Vagina (tissue), 2 donors: ENCODE data around the gene IGSF3. TPM values are rescaled to one million over a fixed set of nuclear protein-coding genes. Genes with fewer than 3 reads are reported as not detected.

Experiments
- DNase-seq, 2 donors: peaks; one replicate each; pipeline ENCODE4 v3.0.0-alpha.2; 2017; ENCODE audit errors: extremely low spot score in 2 of 2
- H3K27ac ChIP-seq: fragments of 200-600 bp; sonication (generic); one replicate; pipeline ENCODE4 v1.5.1; 2019
- H3K27me3 ChIP-seq: fragments of 200-600 bp; sonication (generic); one replicate; pipeline ENCODE4 v1.5.1; 2019
- H3K36me3 ChIP-seq, 2 donors: fragments of 200-600 bp; sonication (generic); one replicate each; pipeline ENCODE4 v1.5.1; 2017 to 2019
- H3K4me1 ChIP-seq: fragments of 200-600 bp; sonication (generic); one replicate; pipeline ENCODE4 v1.5.1; 2019
- H3K4me3 ChIP-seq, 2 donors: fragments of 200-600 bp; sonication (generic); 1 replicate in 1 of 2; 2 replicates in 1 of 2; pipeline ENCODE4 v1.5.1; 2016 to 2019
- H3K9me3 ChIP-seq: fragments of 200-600 bp; sonication (generic); one replicate; pipeline ENCODE4 v1.5.1; 2019
- CTCF ChIP-seq, 3 experiments: fragments of 450-650 bp in 2 of 3; fragments of 200-600 bp in 1 of 3; sonication (generic) in 1 of 3; IDR thresholded peaks; one replicate each; pipeline ENCODE4 v1.5.1; 2017 to 2019; ENCODE audit warnings: antibody characterized with exemption in 3 of 3, mild to moderate bottlenecking in 2 of 3, moderate library complexity in 2 of 3
- POLR2A ChIP-seq, 2 donors: fragments of 450-650 bp; IDR thresholded peaks; one replicate each; pipeline ENCODE4 v1.6.1; 2017; ENCODE audit warnings: antibody characterized with exemption in 2 of 2, mild to moderate bottlenecking in 2 of 2, moderate library complexity in 2 of 2
- POLR2AphosphoS5 ChIP-seq, 2 donors: sonication (generic); formaldehyde crosslinking; IDR thresholded peaks; one replicate each; pipeline ENCODE4 v1.9.0; 2017; ENCODE audit warnings: antibody characterized with exemption in 2 of 2, mild to moderate bottlenecking in 2 of 2, low read depth in 1 of 2; ENCODE audit not compliant: insufficient read depth in 1 of 2
- intact Hi-C: fragments of 100-400 bp; cut with DNase I; formaldehyde crosslinking; loops from one replicate; pipeline ENCODE4 v1.15.1; 2023
- total RNA-seq: library from RNA; depleted of rRNA; stranded (reverse); fragments of >200 nt; gene quantifications from one replicate; pipeline ENCODE4 v1.2.3, GENCODE V29; 2016

The IGSF3 gene
- total RNA-seq, 1 donor from 2014 or later, result 38.5 TPM

- DNase-seq, result no peak
- no peak for TF ChIP-seq POLR2A (IDR thresholded peaks at IDR 0.05)
- TF ChIP-seq CTCF (IDR thresholded peaks at IDR 0.05), result no peak
- TF ChIP-seq POLR2AphosphoS5 (IDR thresholded peaks at IDR 0.05; ENCODE audit: insufficient read depth in 1 of 2, low read depth in 1 of 2), result no peak
- no peaks in the 10 kb centered on the region for H3K36me3 ChIP-seq
Measured at GRCh38 chr1:116578581-116578980, 89.0 kb downstream of the IGSF3 start.

GRCh38 chr1:116577759-116578314 lies 89.7 kb downstream of the IGSF3 start:
- DNase-seq, result no peak
- no peak overlapping the region for H3K27ac ChIP-seq
- intact Hi-C loops, result no loop called here
- no peak for TF ChIP-seq POLR2AphosphoS5 (IDR thresholded peaks at IDR 0.05; ENCODE audit: insufficient read depth in 1 of 2, low read depth in 1 of 2)
- no peak for TF ChIP-seq POLR2A (IDR thresholded peaks at IDR 0.05)
- no peak for TF ChIP-seq CTCF (IDR thresholded peaks at IDR 0.05)
- no peaks in the 10 kb centered on the region for H3K4me1 ChIP-seq
- H3K4me3 ChIP-seq, result no peak overlapping the region
- no peaks in the 10 kb centered on the region for H3K9me3 ChIP-seq
- H3K27me3 ChIP-seq, result no peaks in the 10 kb centered on the region
- H3K36me3 ChIP-seq, result no peaks in the 10 kb centered on the region

More at GRCh38 chr1:116578581-116578980, 89.0 kb downstream of the IGSF3 start:
- Histone ChIP-seq H3K4me3 (no peak overlapping the region), H3K9me3 (no peaks in the 10 kb centered on the region), H3K27ac (no peak overlapping the region), H3K4me1 (no peaks in the 10 kb centered on the region), H3K27me3 (no peaks in the 10 kb centered on the region)
- intact Hi-C loops, result no loop called here

DNA sequence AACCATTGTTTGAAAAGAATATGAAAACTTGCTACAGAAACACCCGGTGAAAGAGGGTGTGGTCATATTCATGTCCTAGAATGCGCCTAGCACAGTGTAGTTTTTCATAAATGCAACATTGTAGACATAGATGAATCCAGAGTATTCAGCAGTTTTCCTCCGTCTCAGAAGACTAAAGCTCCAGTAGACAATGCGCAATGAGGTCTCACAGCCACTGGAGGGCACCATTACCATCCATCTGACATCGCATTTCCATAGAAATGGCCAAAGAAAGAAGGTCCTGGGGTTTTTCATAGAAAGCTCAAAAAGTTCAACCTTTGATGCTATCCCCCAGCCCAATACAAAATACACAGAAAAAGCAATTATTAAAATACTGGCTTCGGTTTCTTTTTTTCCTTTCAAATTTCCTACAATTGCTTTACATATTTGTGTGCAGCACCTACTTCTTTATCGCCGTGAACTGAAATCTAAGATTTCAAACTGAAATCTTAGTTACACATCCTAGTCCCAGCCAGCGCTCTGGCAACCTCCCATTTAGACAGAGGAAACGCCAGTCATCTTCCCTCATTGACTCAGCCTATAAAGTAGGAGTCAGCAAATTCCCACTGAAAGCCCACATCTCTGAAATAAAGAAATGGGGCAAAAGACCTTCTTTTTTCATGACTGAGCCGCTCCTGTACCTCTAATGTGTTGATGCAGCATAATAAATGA lies 92.8 kb downstream of the IGSF3 start:
- H3K4me1 ChIP-seq, result peaks cover 13% of the 10 kb centered on the region
- no peak for TF ChIP-seq POLR2A (IDR thresholded peaks at IDR 0.05)
- TF ChIP-seq CTCF (IDR thresholded peaks at IDR 0.05), result peak; percentile 44 to 69 (median 67)
- no peak overlapping the region for H3K27ac ChIP-seq
- no peaks in the 10 kb centered on the region for H3K36me3 ChIP-seq
- intact Hi-C loops, result no loop called here
- no peaks in the 10 kb centered on the region for H3K27me3 ChIP-seq
- no peaks in the 10 kb centered on the region for H3K9me3 ChIP-seq
- H3K4me3 ChIP-seq, result no peak overlapping the region
- DNase-seq, result no peak

GRCh38 chr1:116573431-116574095 lies 94.0 kb downstream of the IGSF3 start:
- no peaks in the 10 kb centered on the region for H3K27me3 ChIP-seq
- no peaks in the 10 kb centered on the region for H3K36me3 ChIP-seq
- peaks cover 25% of the 10 kb centered on the region for H3K4me1 ChIP-seq
- no peaks in the 10 kb centered on the region for H3K9me3 ChIP-seq
- no peak overlapping the region for H3K4me3 ChIP-seq
- no peak for TF ChIP-seq CTCF (IDR thresholded peaks at IDR 0.05)
- no peak overlapping the region for H3K27ac ChIP-seq
- DNase-seq, result no peak
- intact Hi-C loops, result no loop called here
